Germinal center (tissue), 1 donor: ENCODE measurements around the gene TTC9.

ENCODE experiments used
- DNase-seq: peaks from one replicate; pipeline ENCODE4 v3.0.0; 2012; ENCODE audit warnings: mixed read lengths, low spot score

The TTC9 gene

GRCh38 chr14:70645892-70646291 lies 4.2 kb downstream of the TTC9 start:
- DNase-seq, result no peak

GRCh38 chr14:70646705-70647104 lies 5.0 kb downstream of the TTC9 start:
- DNase-seq, result no peak

DNA sequence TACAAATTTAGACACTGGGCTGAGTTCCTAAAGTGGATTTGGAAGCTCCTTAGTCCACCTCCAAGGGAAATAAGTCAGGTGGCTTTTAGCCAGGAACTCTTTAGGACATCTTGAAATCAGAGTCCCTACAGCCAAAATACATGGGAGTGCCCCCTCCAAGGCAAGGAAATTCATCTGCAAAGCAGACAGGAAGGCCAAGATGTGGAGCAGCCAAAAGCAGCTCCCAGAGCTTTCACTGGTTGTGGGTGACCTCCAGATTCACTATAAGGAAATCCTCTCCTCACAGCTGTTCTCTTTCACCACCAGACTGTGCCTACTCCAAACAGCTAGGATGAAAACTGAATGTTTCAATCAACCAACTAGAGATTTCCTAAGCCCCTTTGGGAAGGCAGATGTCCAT lies 6.6 kb downstream of the TTC9 start:
- DNase-seq, result no peak

DNA sequence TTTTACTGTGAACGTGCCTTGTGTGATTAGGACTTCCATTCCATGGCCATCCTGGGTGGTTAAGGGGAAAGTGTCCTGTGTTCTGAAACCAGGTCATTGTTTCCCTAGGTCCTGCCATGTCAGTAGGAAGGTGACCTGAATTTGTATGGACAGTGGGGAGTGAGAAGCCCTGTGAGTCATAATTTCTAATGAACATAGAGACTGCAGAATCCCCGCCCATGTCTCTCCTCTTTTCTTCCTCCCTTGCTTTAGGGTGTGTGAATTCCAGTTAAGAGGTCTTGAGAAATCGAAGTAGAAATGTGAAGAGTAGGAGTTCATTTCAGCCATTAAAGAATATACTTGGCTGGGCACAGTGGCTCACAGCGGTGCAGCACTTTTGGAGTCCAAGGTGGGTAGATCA lies 8.1 kb downstream of the TTC9 start:
- DNase-seq, result no peak

GRCh38 chr14:70651522-70651921 lies 9.8 kb downstream of the TTC9 start:
- DNase-seq, result no peak

DNA sequence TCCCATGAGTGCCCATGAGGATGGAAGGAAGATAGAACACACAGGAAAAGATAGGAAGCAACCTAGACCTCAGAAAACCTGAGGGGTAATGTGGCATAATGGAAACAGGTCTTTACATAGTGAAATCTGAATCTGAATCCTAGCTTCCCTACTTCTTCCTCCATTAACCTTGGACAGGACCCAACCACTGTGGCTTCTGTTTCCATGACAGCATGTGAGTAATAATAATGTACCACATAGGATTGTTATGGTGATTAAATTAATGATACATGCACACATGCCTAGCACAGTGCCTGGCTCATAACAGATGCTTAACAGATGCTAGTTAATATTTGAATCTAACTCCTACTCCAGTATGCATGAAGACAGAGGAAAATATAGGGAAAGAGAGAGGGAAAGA lies 11.2 kb downstream of the TTC9 start:
- DNase-seq, result no peak

GRCh38 chr14:70653662-70654061 lies 11.9 kb downstream of the TTC9 start:
- no peak for DNase-seq

- peak; percentile 8 for DNase-seq
Observed at GRCh38 chr14:70654632-70655031, 12.9 kb downstream of the TTC9 start.

- peak; percentile 83 for DNase-seq
Observed at GRCh38 chr14:70655110-70655826, 13.6 kb downstream of the TTC9 start.

DNA sequence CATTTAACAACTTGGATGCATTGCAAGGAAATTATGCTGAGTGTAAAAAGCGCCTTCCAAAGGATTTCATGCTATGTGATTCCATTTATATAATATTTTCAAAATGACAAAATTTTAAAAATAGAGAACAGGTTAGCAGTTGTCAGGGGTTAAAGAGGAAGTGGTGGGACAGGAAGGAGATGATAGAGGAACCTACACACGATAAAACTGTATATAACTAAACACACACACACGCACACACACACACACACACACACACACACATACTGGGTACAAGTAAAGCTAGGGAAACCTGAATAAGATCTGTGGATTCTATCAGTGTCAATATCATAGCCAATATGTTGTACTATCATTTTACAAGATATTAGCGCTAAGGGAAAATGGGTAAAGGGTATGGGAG lies 17.2 kb downstream of the TTC9 start:
- DNase-seq, result peak; percentile 22

- DNase-seq, result peak; percentile 50
Observed at GRCh38 chr14:70660967-70661893, 19.5 kb downstream of the TTC9 start.

DNA sequence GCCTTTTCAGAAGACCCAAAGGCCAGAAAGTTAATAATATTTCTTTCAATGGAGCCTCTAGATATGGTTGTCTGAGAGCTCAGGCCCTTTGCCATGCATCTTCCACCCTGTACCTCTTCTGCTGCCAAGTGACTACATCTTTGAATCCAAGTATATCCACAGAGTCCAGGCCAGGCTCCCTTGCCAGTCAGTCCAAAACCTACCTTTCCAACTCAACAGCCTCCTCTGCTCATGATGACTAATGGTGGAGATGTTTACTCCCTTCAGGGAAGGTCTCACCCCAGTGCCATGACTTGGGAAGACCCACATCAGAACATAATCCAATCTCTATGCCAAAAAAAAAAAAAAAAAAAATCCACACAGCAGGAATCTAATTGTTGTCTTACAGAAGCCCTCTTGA lies 20.4 kb downstream of the TTC9 start:
- DNase-seq, result no peak

- DNase-seq, result no peak
Observed at GRCh38 chr14:70662816-70663215, 21.1 kb downstream of the TTC9 start.

GRCh38 chr14:70663707-70664179 lies 22.0 kb downstream of the TTC9 start:
- no peak for DNase-seq

- no peak for DNase-seq
Observed at GRCh38 chr14:70664698-70665447, 23.2 kb downstream of the TTC9 start.

GRCh38 chr14:70665448-70666360 lies 24.0 kb downstream of the TTC9 start:
- DNase-seq, result peak; percentile 68

DNA sequence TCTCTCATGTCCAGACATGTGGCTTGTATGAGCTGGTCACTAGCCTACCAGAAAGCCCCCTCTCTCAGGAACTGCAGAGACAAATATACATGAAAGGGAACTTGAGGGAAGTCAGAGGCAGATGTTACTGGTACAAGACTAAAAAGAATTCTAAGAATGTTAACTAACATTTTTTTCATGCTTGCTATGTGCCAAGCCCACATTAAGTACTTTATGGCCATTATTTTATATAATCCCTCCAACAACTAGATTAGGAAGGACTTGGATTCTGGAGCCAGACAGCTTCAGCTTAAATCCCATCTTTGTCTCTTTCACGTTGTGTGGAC lies 24.6 kb downstream of the TTC9 start:
- DNase-seq, result no peak

GRCh38 chr14:70670992-70671651 lies 29.4 kb downstream of the TTC9 start:
- DNase-seq, result no peak

GRCh38 chr14:70671652-70672644 lies 30.2 kb downstream of the TTC9 start:
- DNase-seq, result no peak

GRCh38 chr14:70677341-70677740 lies 35.6 kb downstream of the TTC9 start:
- DNase-seq, result no peak
